GM19023 (cell line): ENCODE data around the gene GRAMD1A.
"Not testable (repeated sequence)": the region's sequence is repeated elsewhere in the genome, so short reads cannot be mapped to it uniquely, and the experiment has no call there.

Source experiments
- ATAC-seq: cut with Tn5 transposase; IDR thresholded peaks from one replicate; pipeline ENCODE4 v1.9.1; 2021; ENCODE audit warnings: mild to moderate bottlenecking, moderate library complexity; ENCODE audit not compliant: unreplicated experiment

GRAMD1A gene

DNA sequence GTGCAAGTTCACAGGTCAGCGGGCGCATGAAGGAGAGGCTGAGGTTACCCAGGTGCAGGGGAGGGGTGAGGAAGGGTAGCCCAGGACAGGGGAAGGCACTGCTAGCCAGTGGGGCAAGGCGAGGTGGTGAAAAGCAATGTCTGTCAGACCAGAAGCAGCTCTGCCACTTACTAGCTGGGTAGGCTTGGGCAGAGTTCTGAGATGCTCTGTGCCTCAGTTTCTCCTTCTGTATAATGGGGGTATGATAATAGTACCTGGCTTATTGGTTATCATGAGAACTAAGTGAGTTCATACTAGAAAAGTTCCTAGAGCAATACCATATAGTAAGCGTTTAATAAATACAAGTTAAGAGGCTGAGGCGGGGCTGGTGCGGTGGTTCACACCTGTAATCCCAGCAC, 15.8 kb downstream of the GRAMD1A start:
- ATAC-seq = no peak

GRCh38 chr19:35017507-35017906, 17.4 kb downstream of the GRAMD1A start:
- ATAC-seq = no peak

DNA sequence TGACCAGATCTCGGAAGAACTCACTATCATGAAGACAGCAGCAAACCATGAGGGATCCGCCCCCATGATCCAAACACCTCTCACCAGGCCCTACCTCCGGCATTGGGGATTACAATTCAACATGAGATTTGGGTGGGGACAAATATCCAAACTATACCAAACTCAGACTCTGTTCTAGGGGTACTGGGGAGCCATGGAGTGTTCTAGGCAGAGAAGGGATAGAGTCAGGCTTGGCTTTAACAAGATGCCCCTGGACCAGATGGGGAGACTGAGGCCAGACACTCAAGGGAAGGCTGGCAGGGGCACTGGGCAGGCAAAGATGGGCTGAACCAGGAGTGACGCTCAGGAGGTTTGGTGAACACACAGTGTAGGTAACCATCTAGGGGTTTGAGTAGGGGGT, 18.3 kb downstream of the GRAMD1A start:
- ATAC-seq = no peak

- no peak for ATAC-seq
Measured at GRCh38 chr19:35019144-35019543, 19.0 kb downstream of the GRAMD1A start.

- no peak for ATAC-seq
Measured at GRCh38 chr19:35021016-35021415, 20.9 kb downstream of the GRAMD1A start.

GRCh38 chr19:35021596-35021995, 21.5 kb downstream of the GRAMD1A start:
- no peak for ATAC-seq

DNA sequence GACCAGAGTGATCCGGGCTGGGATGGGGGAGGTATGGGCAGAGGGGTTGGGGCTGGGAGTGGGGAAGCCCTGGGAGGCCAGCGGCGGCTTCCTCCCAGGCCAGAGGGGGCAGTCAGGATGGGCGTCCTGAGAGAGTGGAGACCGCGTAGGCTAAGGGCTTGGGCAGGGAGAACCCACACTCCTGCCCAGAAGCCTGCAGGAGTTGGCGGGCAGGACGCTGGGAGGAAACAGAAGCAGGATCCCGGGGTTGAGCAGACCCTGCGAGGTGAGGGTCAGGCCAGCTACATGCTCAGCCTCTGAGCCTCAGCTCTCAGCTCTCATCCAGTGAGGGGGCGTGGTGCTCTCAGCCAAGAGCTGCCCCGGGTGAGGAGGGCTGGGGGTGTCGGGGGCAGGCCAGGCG, 22.3 kb downstream of the GRAMD1A start:
- ATAC-seq = no peak

- no peak for ATAC-seq
Measured at GRCh38 chr19:35023428-35023827, 23.3 kb downstream of the GRAMD1A start.

DNA sequence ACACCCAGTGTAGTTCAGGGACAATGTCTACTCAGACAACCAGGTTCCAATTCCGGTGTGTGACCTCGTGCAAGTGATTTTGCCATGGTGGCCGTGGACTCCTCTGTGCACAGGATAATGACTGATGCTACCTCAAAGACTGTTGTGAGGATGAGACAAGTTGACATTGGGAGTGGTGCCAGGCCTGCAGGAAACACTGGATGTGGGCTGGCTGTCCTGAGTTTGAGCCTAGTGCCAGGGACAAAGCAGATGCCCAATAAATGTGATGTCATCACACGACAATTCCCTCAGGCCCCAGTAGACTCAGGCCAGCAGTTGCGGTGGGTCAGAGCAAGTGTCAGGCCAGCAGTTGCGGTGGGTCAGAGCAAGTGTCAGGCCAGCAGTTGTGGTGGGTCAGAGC, 24.0 kb downstream of the GRAMD1A start:
- ATAC-seq = no peak

- ATAC-seq = no peak
Measured at GRCh38 chr19:35025969-35026368, 25.8 kb downstream of the GRAMD1A start.

GRCh38 chr19:35026418-35026817, 26.3 kb downstream of the GRAMD1A start:
- ATAC-seq = no peak

DNA sequence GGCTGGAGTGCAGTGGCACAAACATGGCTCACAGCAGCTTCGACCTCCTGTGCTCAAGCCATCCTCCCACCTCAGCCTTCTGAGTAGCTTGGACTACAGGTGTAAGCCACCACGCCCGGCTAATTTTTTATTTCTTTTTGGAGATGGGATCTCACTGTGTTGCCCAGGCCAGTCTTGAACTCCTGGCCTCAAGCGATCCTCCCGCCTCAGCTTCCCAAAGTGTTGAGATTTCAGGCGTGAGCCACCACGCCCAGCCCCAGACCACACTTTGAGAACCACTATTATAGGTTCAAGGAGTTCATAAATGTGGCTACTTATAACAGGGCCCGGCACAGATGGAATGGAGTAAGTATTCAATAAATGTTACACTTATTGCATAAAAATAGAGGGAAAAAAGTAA, 26.9 kb downstream of the GRAMD1A start:
- ATAC-seq = no peak

- ATAC-seq = no peak
Measured at GRCh38 chr19:35027851-35028599, 27.9 kb downstream of the GRAMD1A start.

- not testable (repeated sequence) for ATAC-seq
Measured at GRCh38 chr19:35028600-35028885, 28.4 kb downstream of the GRAMD1A start.

DNA sequence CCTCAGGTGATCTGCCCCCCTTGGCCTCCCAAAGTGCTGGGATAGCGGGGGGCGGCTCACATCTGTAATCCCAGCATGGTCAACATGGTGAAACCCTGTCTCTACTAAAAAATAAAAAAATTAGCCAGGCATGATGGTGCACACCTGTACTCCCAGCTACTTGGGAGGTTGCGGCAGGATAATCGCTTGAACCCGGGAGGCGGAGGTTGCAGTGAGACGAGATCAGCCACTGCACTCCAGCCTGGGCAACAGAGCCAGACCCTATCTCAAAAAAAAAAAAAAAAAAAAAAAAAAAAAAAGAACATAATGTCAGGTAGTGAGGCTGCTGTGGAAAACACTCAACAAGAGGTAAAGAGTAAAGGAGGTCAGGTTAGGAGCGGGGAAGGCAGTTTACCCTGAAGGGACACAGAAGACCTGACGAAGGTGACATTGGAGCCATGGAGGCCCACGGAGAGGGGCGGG, 29.2 kb downstream of the GRAMD1A start:
- ATAC-seq = not testable (repeated sequence)

- ATAC-seq = no peak
Measured at GRCh38 chr19:35029737-35030256, 29.7 kb downstream of the GRAMD1A start.

DNA sequence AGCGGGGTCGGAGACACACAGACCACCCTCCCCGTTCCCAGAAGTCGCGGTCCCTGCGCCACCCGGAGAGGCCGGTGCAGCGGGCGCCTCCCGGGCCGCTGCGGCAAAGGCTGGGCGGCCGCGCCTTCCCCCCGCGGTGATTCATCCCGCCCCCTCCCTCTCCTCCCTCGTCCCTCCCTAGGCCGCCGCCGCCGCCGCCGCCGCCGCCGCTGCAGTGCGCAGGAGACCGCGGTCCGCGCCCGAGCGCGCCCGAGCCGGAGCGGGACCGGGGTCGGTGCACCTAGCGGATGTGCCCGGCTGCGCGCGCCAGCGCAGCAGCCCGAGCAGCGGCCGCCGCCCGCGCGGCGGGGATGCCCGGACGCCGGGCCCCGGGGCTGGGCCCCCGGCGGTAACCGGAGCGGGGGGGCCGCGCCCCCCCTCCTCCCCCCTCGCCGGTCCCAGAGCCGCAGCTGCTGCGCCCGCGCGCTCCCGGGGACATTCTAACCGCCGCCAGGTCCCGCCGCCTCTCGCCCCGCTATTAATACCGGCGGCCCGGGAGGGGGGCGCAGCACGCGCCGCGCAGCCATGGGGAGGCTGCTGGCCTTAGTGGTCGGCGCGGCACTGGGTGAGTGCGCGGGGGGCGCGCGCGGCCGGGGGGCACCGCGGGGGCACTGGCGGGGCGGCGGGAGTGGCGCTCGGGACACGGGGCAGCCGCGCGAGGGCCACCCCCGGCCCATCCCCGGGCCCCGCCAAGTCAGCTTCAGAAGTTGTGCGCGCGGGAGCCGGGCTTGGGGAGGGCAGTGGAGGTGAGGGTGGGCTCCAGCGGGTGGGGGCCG, 30.3 kb downstream of the GRAMD1A start, which contains the start of gene SCN1B:
Gene SCN1B (plus strand): TSS at position 214 of the 815 bp plus-strand sequence. CDS start 351 bp downstream, at position 565.
- ATAC-seq = no peak

- no peak for ATAC-seq
Measured at GRCh38 chr19:35031072-35031881, 31.2 kb downstream of the GRAMD1A start.

GRCh38 chr19:35032356-35032865, 32.3 kb downstream of the GRAMD1A start:
- ATAC-seq = no peak

GRCh38 chr19:35033067-35034004, 33.2 kb downstream of the GRAMD1A start:
- no peak for ATAC-seq
